ENCODE results near the gene MARS1.

DNA sequence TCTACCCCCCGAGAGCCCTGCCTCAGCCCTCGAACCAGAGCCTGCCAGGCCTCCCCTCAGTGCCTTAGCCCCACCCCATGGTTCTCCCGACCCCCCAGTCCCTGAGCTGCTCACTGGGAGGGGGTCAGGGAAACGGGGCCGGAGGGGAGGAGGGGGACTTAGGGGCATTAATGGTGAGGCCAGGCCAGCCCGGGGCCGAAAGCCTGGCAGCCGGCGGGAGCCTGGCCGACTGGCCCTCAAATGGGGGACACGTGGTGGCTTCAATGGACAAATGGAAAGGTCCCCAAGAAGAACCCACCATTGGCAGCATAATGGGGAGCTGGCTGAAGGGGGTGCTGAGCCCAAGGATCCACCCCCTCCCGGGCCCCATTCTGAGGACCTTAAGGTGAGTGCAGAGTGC lies 40.3 kb downstream of the MARS1 start:
- TF ChIP-seq EZH2phosphoT487 (IDR thresholded peaks at IDR 0.05; ENCODE audit: low read length) (no peak), EZH2 (optimal IDR thresholded peaks at IDR 0.05; ENCODE audit: low read depth, low read length) (no peak)
